ENCODE data around the gene ABI3. TPM values are rescaled to one million over a fixed set of nuclear protein-coding genes. Genes with fewer than 3 reads are reported as not detected.
A peak's percentile ranks its signal among the peaks of the same experiment; 100 is the strongest.

ABI3 gene
- total RNA-seq, 1 experiment from 2014 or later: not detected

- no peak for ATAC-seq
- H4K20me1 ChIP-seq (ENCODE audit: low read length): no peaks in the 10 kb centered on the region
- no peak overlapping the region for H2AFZ ChIP-seq (ENCODE audit: low read length)
- no peak for DNase-seq
- POLR2A ChIA-PET (ENCODE audit: unreplicated experiment): no interaction called here
- H3K27me3 ChIP-seq (ENCODE audit: low read length): no peaks in the 10 kb centered on the region
- no peak overlapping the region for H3K4me3 ChIP-seq (ENCODE audit: low read length)
- H3K9me2 ChIP-seq (replicated peaks; ENCODE audit: low read length): no peaks in the 10 kb centered on the region
- H3K36me3 ChIP-seq (ENCODE audit: low read depth, low read length): no peaks in the 10 kb centered on the region
- H3K4me1 ChIP-seq (ENCODE audit: insufficient read depth, low read length): peaks cover 6% of the 10 kb centered on the region
- H3K27ac ChIP-seq (ENCODE audit: low read length): no peak overlapping the region
- TF ChIP-seq, protein P1, sequence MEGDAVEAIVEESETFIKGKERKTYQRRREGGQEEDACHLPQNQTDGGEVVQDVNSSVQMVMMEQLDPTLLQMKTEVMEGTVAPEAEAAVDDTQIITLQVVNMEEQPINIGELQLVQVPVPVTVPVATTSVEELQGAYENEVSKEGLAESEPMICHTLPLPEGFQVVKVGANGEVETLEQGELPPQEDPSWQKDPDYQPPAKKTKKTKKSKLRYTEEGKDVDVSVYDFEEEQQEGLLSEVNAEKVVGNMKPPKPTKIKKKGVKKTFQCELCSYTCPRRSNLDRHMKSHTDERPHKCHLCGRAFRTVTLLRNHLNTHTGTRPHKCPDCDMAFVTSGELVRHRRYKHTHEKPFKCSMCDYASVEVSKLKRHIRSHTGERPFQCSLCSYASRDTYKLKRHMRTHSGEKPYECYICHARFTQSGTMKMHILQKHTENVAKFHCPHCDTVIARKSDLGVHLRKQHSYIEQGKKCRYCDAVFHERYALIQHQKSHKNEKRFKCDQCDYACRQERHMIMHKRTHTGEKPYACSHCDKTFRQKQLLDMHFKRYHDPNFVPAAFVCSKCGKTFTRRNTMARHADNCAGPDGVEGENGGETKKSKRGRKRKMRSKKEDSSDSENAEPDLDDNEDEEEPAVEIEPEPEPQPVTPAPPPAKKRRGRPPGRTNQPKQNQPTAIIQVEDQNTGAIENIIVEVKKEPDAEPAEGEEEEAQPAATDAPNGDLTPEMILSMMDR (conservative IDR thresholded peaks at IDR 0.05; ENCODE audit: low read depth, low read length): no peak
- TF ChIP-seq EZH2phosphoT487 (IDR thresholded peaks at IDR 0.05; ENCODE audit: borderline replicate concordance, low read length) (no peak), EZH2 (IDR thresholded peaks at IDR 0.05; ENCODE audit: low read length, unreplicated experiment) (no peak)
- CTCF ChIA-PET: no interaction called here
- H3K4me2 ChIP-seq (ENCODE audit: low read length): no peak overlapping the region
- BruUV-seq (replicated peaks): no TSS peak
- no peak overlapping the region for H3K9ac ChIP-seq (ENCODE audit: low read length)
- no peaks in the 10 kb centered on the region for H3F3A ChIP-seq (ENCODE audit: low read length, unreplicated experiment)
- H3K79me2 ChIP-seq (ENCODE audit: low read length): no peaks in the 10 kb centered on the region
- intact Hi-C loops (cut with micrococcal nuclease): no loop called here
- H3K9me3 ChIP-seq (ENCODE audit: low read length): no peaks in the 10 kb centered on the region
Measured at GRCh38 chr17:49187301-49187700, 23.2 kb upstream of the ABI3 start.

DNA sequence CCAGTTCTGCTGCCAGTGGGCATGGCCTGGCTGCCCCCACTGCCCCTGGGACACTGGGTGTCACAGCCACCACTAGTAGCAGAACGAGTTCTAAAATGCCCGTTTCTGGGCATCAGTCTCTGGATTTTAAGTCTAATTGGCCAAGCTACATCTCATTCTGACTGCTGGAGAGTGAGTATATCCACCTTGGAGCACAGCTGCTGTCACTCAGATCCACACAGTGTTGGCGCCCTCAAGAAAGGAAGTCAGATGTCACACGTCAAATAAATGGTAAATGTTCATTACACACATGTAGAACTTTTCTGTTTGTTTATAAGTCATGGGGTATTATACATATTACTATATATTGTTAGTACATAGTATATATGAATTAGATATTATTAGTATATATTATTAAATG lies 19.6 kb upstream of the ABI3 start:
- H3K4me3 ChIP-seq (ENCODE audit: low read length): peak overlapping the region; percentile 20; the same call in 1 of the 2 replicates
- peak overlapping the region; percentile 64 for H2AFZ ChIP-seq (ENCODE audit: low read length)
- H3K9me2 ChIP-seq (replicated peaks; ENCODE audit: low read length): no peaks in the 10 kb centered on the region
- POLR2A ChIA-PET (ENCODE audit: unreplicated experiment): no interaction called here
- no peaks in the 10 kb centered on the region for H3K79me2 ChIP-seq (ENCODE audit: low read length)
- ATAC-seq: no peak
- no peaks in the 10 kb centered on the region for H3K9me3 ChIP-seq (ENCODE audit: low read length)
- no peaks in the 10 kb centered on the region for H3K27me3 ChIP-seq (ENCODE audit: low read length)
- H3K4me2 ChIP-seq (ENCODE audit: low read length): peak overlapping the region; percentile 55
- no peaks in the 10 kb centered on the region for H4K20me1 ChIP-seq (ENCODE audit: low read length)
- BruUV-seq (replicated peaks): no TSS peak
- no peak overlapping the region for H3K27ac ChIP-seq (ENCODE audit: low read length)
- H3K9ac ChIP-seq (ENCODE audit: low read length): no peak overlapping the region
- intact Hi-C loops (cut with micrococcal nuclease): loop anchor here (5.0 kb wide), 3 partner anchors 104 to 299 kb away; partner anchors contain the start of genes ATP5MC1 and SNF8
- no peaks in the 10 kb centered on the region for H3F3A ChIP-seq (ENCODE audit: low read length, unreplicated experiment)
- DNase-seq: no peak
- H3K36me3 ChIP-seq (ENCODE audit: low read depth, low read length): no peaks in the 10 kb centered on the region
- TF ChIP-seq, protein P1 (conservative IDR thresholded peaks at IDR 0.05; ENCODE audit: low read depth, low read length): no peak
- TF ChIP-seq EZH2phosphoT487 (IDR thresholded peaks at IDR 0.05; ENCODE audit: borderline replicate concordance, low read length): no peak
- no peak for TF ChIP-seq EZH2 (IDR thresholded peaks at IDR 0.05; ENCODE audit: low read length, unreplicated experiment)
- CTCF ChIA-PET: interaction anchor here (1.7 kb wide), 1 partner anchor 155 kb away, joined by 5 read pairs; no protein-coding TSS in a partner anchor
- H3K4me1 ChIP-seq (ENCODE audit: insufficient read depth, low read length): peaks cover 9% of the 10 kb centered on the region

GRCh38 chr17:49191409-49191916 lies 19.0 kb upstream of the ABI3 start:
- peak overlapping the region; percentile 76 for H2AFZ ChIP-seq (ENCODE audit: low read length)
- no peaks in the 10 kb centered on the region for H3K9me2 ChIP-seq (replicated peaks; ENCODE audit: low read length)
- ATAC-seq (no peak; the same call in 1 of the 2 replicates), DNase-seq (no peak)
- peak overlapping the region; percentile 79 for H3K4me3 ChIP-seq (ENCODE audit: low read length)
- peak overlapping the region; percentile 79 for H3K4me2 ChIP-seq (ENCODE audit: low read length)
- H3K9me3 ChIP-seq (ENCODE audit: low read length): no peaks in the 10 kb centered on the region
- H3K9ac ChIP-seq (ENCODE audit: low read length): peak overlapping the region; percentile 87
- ChIA-PET CTCF (interaction anchor here (1.2 to 1.7 kb wide), 2 partner anchors 99 to 156 kb away, joined by 4 to 5 read pairs; no protein-coding TSS in a partner anchor), POLR2A (ENCODE audit: unreplicated experiment) (interaction anchor here (0.6 kb wide), 1 partner anchor 179 kb away, joined by 3 read pairs; no protein-coding TSS in a partner anchor)
- no peaks in the 10 kb centered on the region for H3K27me3 ChIP-seq (ENCODE audit: low read length)
- H3K4me1 ChIP-seq (ENCODE audit: insufficient read depth, low read length): peaks cover 9% of the 10 kb centered on the region
- no peaks in the 10 kb centered on the region for H4K20me1 ChIP-seq (ENCODE audit: low read length)
- BruUV-seq (replicated peaks): no TSS peak
- no peaks in the 10 kb centered on the region for H3K36me3 ChIP-seq (ENCODE audit: low read depth, low read length)
- no peaks in the 10 kb centered on the region for H3K79me2 ChIP-seq (ENCODE audit: low read length)
- intact Hi-C loops (cut with micrococcal nuclease): loop anchor here (5.0 kb wide), 3 partner anchors 104 to 299 kb away; partner anchors contain the start of genes ATP5MC1 and SNF8
- no peak for TF ChIP-seq EZH2phosphoT487 (IDR thresholded peaks at IDR 0.05; ENCODE audit: borderline replicate concordance, low read length)
- TF ChIP-seq EZH2 (IDR thresholded peaks at IDR 0.05; ENCODE audit: low read length, unreplicated experiment): no peak
- TF ChIP-seq, protein P1 (conservative IDR thresholded peaks at IDR 0.05; ENCODE audit: low read depth, low read length): no peak
- H3K27ac ChIP-seq (ENCODE audit: low read length): peak overlapping the region; percentile 77
- H3F3A ChIP-seq (ENCODE audit: low read length, unreplicated experiment): no peaks in the 10 kb centered on the region

Measured in PC-3 (cell line).